ENCODE measurements around the gene ATG5.
A peak's percentile ranks its signal among the peaks of the same experiment; 100 is the strongest.

The ATG5 gene

GRCh38 chr6:106325336-106326178 is at the start of gene ATG5:
Gene ATG5 (minus strand): TSS chr6:106325760. CDS start chr6:106316208, 9,552 bp downstream.
- peak; percentile 98 for DNase-seq (ENCODE audit: low spot score)

GRCh38 chr6:106373502-106374239 is 48.1 kb upstream of the ATG5 start:
- DNase-seq (ENCODE audit: low spot score), result no peak

- no peak for DNase-seq (ENCODE audit: low spot score)
Measured at GRCh38 chr6:106372838-106373501, 47.4 kb upstream of the ATG5 start.

- DNase-seq (ENCODE audit: low spot score), result no peak
Measured at GRCh38 chr6:106370639-106371038, 45.1 kb upstream of the ATG5 start.

GRCh38 chr6:106369739-106370138 is 44.2 kb upstream of the ATG5 start:
- no peak for DNase-seq (ENCODE audit: low spot score)

- DNase-seq (ENCODE audit: low spot score), result no peak
Measured at GRCh38 chr6:106363401-106364138, 38.0 kb upstream of the ATG5 start.

GRCh38 chr6:106360989-106361430 is 35.5 kb upstream of the ATG5 start:
- no peak for DNase-seq (ENCODE audit: low spot score)

- peak; percentile 36 for DNase-seq (ENCODE audit: low spot score)
Measured at GRCh38 chr6:106360410-106360988, 34.9 kb upstream of the ATG5 start, which contains the start of gene CRYBG1. Gene CRYBG1 (plus strand): TSS chr6:106360717. CDS start chr6:106360909, 192 bp downstream.

- DNase-seq (ENCODE audit: low spot score), result no peak
Measured at GRCh38 chr6:106359959-106360409, 34.4 kb upstream of the ATG5 start.

GRCh38 chr6:106356378-106356777 is 30.8 kb upstream of the ATG5 start:
- no peak for DNase-seq (ENCODE audit: low spot score)

- DNase-seq (ENCODE audit: low spot score), result no peak
Measured at GRCh38 chr6:106347219-106347618, 21.7 kb upstream of the ATG5 start.

GRCh38 chr6:106339334-106340029 is 13.9 kb upstream of the ATG5 start:
- DNase-seq (ENCODE audit: low spot score), result peak; percentile 49

GRCh38 chr6:106334646-106335448 is 9.3 kb upstream of the ATG5 start:
- peak; percentile 60 for DNase-seq (ENCODE audit: low spot score)

- peak; percentile 10 for DNase-seq (ENCODE audit: low spot score)
Measured at GRCh38 chr6:106324726-106325335, 729 bp downstream of the ATG5 start.

GRCh38 chr6:106321940-106322339 is 3.6 kb downstream of the ATG5 start:
- DNase-seq (ENCODE audit: low spot score), result no peak

- no peak for DNase-seq (ENCODE audit: low spot score)
Measured at GRCh38 chr6:106318851-106319250, 6.7 kb downstream of the ATG5 start.

- DNase-seq (ENCODE audit: low spot score), result no peak
Measured at GRCh38 chr6:106318061-106318460, 7.5 kb downstream of the ATG5 start.

- no peak for DNase-seq (ENCODE audit: low spot score)
Measured at GRCh38 chr6:106316375-106316766, 9.2 kb downstream of the ATG5 start.

GRCh38 chr6:106315765-106316374 is 9.7 kb downstream of the ATG5 start:
- peak; percentile 20 for DNase-seq (ENCODE audit: low spot score)
